Activated CD4-positive, CD25-positive, alpha-beta regulatory T cell treated with anti-CD3 and anti-CD28 coated beads, Interleukin-2, amount 50 U/mL, for 24 hours (primary cell): ENCODE results near the gene UTF1.
A peak's percentile ranks its signal among the peaks of the same experiment; 100 is the strongest.
"Not testable (repeated sequence)": the region's sequence is repeated elsewhere in the genome, so short reads cannot be mapped to it uniquely, and the experiment has no call there.

Experiments
- ATAC-seq, 2 donors: fragments of 150-1000 bp; cut with Tn5 transposase; one replicate each; pipeline ENCODE4 v1.10.0; 2021; ENCODE audit warnings: mild to moderate bottlenecking in 1 of 2, moderate library complexity in 1 of 2

Gene UTF1

DNA sequence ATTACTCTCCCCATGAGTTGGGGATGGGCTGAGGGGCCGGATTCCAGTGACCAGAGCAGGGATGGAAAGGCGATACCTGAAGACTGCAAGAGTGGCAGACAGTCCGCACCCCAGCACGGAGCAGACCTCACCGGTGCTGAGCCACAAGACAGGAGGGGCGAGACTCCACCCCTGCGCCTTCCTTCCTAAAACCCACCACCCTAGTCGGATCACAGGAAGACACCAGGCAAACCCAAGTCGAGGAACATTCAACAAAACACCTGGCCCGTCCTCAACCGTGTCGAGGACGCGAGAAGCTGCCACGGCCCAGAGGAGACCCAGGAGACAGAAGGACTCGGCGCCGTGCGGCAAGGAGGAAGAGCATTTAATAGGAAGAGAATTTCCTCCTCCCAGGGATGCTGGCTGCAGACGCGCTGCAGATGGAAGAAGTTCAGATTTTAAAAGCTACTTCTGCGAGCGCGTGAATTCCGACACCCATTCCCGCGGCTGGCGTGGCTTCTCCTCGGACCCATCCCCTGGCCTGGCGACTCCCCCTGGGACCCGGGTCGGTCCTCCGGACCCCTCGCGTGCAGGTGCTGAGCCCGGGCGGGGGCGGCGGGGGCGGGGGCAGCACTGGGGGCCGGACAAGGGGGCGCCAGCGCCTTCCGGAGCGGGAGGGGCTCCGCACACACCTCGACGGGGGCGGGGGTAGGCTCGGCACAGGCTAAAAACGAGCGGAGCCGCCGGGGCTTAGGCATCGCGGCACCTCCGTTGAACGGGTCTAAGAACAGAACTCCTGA is 563 bp upstream of the UTF1 start:
- ATAC-seq: no peak

DNA sequence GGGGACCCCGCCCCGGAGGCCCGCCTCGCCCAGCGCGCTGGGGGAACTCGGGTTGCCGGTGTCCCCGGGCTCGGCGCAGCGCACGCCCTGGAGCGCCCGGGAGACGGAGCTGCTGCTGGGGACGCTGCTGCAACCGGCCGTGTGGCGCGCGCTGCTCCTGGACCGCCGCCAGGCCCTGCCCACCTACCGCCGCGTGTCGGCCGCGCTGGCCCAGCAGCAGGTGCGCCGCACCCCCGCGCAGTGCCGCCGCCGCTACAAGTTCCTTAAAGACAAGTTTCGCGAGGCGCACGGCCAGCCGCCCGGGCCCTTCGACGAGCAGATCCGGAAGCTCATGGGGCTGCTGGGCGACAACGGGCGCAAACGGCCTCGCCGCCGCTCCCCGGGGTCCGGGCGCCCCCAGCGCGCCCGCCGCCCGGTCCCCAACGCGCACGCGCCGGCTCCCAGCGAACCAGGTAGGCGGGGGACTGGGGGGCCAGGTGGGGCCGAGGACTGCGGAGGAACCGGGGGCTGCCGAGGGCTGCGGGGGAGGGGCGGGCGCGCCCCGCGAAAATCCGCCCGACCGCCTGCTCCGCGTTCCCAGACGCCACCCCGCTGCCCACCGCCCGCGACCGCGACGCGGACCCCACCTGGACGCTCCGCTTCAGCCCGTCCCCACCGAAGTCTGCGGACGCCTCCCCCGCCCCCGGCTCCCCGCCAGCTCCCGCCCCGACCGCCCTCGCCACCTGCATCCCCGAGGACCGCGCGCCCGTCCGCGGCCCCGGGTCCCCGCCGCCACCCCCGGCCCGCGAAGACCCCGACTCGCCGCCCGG is 574 bp downstream of the UTF1 start:
- ATAC-seq: no peak

DNA sequence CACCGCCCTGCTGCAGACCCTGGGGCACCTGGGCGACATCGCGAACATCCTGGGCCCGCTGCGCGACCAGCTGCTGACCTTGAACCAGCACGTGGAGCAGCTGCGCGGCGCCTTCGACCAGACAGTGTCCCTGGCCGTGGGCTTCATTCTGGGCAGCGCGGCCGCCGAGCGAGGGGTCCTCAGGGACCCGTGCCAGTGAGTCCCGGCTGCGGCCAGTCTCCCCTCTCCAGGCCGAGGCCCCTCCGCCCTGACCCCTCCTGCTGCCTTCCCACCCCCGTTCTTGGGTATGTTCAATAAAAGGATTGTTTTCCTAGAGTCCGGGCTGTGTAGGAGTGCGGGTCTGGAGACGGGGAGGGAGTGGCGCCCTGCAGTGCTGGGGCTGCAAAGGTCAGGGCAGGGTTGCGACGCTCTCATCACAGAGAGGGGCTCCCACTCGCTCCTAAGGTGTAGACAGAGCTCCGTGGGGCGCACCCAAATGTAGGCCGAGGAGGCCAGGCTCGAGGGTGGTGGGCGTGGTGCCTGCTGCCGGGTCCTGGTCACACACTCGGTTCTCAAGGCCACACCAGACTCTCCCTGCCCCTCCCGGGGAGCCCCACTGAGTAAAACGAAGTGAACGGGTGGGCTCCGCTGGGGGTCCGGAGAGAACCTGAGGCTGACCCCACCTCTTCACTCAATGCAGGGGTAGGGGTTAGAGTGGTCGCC is 1.4 kb downstream of the UTF1 start:
- ATAC-seq: no peak

DNA sequence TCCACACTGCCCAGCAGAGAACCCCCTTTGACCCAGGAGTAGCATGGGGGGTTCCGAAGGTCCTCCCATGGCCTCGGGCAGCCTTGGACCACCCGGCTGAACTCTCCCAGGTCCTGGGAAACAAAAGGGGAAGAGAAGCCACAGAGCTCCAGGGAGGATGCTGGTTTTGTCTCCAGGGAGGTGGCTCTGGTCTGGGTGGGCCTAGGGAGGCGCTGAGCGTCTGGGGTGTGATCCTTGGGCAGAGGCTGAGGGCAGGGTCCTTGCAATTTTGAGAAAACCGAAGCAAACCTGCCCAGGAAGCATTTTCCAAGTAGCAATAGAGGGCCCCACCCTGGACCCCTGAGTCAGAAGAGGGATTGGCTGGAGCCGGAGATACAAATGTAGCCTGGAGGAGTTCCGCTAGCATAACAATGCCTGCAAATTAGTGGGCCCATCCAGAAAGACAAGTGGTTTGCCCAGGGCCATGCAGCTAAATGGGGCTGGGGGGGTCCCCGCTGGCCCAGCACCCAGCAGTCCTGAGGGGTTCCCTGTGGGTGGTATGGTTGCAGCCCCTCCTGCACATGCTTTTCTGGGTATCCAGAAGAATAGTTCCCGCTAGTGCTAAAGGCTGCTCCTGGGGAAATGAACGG is 2.0 kb downstream of the UTF1 start:
- ATAC-seq: no peak

- ATAC-seq: not testable (repeated sequence)
Observed at GRCh38 chr10:133234796-133235195, 4.8 kb downstream of the UTF1 start.

DNA sequence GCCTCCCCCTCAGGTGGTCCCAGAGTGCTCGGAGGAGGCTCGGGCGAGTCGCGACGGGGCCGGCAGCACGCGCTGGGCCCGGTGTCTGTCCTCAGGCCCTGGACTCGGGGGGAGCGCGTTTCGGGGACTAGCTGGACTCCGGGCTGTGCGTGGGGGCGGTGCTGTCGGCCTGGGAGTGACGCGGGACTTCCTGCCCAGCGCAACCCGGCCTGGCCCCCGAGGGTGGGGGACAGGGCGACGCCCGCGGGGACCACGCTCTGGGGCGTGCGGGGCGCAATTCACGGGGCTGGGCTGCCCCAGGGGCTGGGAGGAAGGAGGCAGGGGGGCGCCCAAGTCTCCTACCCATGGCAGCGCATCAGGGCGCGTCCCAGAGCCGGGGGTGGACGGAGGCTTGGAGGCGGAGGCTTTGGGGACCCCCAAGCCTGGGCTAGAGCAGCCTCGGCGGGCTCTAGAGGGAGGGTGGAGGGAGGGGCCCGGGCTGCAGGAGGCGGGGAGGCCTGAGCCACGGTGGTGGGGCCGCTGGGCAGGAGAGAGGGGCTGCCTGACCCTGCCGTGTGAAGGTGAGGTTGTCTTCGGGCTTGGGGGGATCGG is 5.3 kb downstream of the UTF1 start:
- no peak for ATAC-seq

DNA sequence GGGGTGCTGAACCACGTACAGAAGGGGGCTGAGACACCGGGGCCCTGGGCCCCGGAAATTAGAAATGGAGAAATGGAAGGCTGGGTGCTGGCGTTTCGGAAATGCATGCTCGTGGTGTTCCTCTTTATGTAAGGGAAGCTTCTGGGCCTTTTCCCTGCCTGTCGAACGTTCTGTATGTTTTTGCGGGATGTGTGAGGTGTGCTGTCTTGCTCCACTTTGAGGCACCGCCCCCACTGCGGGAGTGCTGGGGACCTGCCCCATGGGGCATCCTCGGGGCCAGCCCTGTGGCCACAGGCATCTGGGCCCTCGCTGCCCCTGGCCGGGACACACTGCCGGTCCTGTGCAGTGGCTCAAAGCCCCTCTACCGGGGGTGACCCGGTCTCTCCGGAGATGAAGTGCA is 5.9 kb downstream of the UTF1 start:
- ATAC-seq: no peak

DNA sequence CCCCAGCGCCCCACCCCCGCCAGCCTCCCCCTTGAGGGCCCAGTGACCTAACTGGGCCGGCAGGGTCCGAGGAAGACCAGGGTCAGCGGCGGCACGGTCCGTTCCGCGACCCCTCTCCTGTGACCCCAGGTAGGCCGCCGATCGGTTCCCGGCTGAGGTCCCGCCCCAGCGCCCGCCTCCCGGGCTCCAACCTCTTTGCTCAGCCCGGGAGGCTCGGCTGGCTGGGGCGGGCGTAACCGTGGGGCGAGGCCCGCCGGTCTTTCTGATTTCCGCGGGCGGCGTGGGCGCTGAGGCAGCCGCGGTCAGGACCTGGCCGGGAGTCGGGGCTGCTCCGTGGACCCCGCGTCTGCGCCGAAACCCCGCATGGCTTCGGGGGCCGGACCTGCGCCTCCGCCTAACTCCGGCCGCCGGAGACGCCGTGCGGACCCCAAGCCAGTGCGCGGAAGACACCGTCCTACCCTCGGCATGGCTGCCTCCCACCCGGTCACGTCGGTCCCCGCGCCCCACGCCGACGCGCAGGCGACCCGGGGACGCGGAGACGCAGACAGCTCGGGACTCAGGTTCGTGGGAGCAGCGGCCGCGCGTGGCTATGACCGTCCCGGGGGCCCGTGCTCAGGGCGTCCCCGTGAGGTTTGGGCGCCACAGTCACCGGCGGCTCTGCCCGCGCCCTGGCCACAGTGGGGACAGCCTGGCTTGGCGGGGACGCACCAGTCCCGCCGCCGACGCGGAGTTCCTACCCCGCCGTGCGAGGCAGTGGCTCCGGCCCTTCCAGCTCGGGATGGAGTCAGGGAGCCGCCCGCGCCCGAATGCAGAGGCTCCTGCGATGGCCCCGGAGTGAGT is 6.6 kb downstream of the UTF1 start:
- peak in 1 of 2 donors; percentile 26 for ATAC-seq

GRCh38 chr10:133237241-133237587 is 7.2 kb downstream of the UTF1 start:
- no peak for ATAC-seq

GRCh38 chr10:133237588-133238465 is 7.8 kb downstream of the UTF1 start, which contains the start of gene VENTX:
Gene VENTX (plus strand): TSS chr10:133237855. CDS start chr10:133237915, 60 bp downstream.
- no peak for ATAC-seq

DNA sequence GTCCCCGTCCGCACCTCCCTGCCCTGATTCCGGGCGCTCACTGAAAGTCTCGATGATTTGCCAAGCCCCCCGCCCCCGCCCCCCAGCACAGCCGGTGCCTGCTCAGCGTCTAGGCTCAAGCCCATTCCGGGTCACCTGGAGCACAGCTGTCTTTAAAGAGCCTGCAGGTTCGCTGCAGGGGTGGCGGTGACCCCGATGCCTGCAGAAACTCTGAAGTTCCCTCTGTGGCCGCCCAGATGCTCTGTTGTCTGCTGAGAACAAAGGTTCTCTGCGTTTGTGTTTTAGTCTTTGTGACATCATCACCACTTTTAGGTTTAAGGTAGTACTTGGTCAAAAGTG is 8.4 kb downstream of the UTF1 start:
- ATAC-seq: no peak

DNA sequence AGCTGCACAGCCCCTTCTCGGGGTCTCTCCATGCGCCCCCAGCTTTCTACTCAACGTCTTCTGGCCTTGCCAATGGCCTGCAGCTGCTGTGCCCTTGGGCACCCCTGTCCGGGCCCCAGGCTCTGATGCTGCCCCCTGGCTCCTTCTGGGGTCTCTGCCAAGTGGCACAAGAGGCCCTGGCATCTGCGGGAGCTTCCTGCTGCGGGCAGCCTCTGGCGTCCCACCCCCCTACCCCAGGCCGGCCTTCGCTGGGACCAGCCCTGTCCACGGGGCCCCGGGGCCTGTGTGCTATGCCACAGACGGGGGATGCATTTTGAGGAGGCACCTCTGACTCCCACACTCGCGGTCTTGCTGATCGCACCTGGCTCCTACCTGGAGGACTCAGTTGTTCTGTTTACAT is 10.0 kb downstream of the UTF1 start:
- no peak for ATAC-seq

DNA sequence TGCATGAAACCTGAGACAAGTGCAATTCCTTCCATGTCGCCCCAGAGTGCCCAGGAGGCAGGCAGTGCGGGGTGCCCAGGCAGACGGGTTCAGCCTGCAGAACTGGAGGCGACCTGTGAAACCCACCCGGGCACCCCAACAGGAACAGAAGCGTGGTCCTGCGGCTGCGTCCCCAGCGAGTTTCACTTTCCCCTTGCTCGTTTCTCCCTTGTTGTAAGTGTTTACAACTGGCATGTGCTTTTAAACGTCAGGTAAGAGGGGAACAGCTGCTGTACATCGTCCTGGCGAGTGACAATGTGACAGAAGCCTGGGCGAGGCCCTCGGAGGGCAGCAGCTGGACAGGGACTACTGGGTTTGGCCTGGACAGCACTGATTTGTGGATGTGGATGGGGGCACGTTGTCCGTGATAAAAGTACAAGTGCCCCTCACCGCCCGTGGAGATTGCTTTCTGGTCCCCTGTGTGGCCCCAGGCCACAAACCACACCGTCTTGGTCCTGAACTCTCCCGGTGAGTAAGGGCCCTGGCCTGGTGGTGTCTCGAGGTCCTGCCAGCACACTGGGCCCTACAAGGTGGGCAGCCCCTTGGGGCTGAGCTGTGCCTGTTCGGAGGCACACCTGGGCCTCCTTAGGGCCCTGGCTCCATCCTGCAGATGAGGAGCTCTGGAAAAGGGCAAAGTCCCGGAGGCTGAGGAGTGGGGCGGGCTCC is 11.6 kb downstream of the UTF1 start:
- no peak for ATAC-seq

DNA sequence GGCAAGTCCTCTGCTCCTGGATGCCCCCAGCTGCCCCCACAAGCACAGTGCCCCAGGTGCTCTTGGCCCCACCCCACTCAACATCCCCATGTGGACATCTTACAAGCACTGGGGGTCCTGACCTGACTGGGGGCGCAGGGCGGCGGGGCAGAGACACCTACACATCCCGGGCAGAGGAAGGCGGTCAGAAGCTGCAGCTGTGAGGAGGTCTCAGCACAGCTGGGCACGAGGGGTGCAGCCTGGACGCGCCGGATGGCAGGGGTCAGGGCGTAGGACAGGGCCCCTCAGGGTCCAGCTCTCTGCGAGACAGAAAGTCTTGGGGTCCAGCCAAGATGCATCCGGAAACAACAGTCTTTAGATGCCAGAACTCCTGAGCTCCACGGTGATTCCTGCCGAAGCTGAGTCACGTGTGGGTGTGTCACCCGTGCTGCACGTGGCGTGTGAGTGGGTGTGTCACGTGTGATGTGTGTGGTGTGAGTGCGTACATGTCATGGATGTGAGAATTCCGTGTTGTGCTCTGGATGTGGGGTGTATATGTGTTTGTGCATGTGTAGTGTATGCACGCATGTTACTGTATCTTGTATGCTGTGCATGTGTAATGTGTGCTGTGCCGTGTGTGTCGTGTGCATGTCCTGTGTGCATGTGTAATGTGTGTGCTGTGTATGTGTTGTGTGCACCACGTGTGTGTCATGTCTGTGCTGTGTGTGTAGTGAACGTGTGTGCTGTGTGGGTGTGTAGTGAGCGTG is 12.8 kb downstream of the UTF1 start:
- ATAC-seq: no peak

GRCh38 chr10:133243593-133243992 is 13.6 kb downstream of the UTF1 start:
- no peak for ATAC-seq

- ATAC-seq: no peak
Observed at GRCh38 chr10:133245439-133246235, 15.6 kb downstream of the UTF1 start.

DNA sequence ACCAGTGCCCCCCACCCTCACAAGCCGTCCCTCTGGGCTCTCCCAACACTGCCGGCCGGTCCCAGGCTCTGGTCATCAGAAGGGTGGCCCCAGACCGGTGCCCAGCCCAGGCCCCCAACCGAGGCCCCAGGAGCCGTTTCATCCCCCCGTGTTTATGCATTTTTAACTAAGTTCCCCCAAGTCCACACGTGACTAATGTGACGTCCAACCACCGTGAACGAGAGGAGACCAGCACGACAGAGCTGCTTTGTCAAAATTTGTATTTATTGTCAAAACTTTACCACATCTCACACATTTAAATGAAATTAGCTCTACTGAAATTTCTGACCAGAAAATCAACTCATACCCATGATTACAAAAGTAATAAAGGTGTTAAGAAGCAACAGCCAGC is 16.2 kb downstream of the UTF1 start:
- no peak for ATAC-seq

DNA sequence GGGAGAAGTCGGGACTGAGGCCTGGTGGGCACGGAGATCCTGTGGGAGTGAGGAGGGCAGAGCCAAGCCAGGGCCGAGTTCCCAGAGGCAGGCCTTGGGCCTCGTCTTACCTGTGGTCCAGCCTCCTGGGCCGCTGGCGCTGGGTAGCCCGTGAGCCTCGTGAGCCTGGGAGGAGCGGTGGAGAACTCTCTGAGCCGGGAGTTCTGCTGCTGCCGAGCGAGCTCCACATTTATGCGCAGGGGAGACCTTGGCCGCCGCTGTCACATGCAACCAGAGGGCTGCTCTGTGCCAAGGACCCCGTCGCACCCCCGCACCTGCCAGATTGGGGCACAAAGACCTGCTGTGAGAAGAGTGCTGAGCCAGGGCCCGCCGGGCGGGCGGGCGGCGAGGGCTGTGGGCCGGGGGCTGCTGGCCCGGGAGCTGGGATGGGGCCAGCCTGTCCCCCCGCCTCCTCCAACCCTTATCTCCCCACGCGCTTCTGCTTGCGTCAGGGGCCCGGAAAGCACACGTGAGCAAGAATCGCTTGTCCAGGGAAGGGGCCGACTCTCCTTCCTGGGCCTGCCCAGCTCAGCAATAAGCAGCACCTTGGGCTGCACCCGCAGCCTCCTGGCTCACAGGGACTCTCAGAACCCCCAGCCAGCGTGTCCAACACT is 17.8 kb downstream of the UTF1 start:
- no peak for ATAC-seq
